ENCODE data around the gene CHST13.

DNA sequence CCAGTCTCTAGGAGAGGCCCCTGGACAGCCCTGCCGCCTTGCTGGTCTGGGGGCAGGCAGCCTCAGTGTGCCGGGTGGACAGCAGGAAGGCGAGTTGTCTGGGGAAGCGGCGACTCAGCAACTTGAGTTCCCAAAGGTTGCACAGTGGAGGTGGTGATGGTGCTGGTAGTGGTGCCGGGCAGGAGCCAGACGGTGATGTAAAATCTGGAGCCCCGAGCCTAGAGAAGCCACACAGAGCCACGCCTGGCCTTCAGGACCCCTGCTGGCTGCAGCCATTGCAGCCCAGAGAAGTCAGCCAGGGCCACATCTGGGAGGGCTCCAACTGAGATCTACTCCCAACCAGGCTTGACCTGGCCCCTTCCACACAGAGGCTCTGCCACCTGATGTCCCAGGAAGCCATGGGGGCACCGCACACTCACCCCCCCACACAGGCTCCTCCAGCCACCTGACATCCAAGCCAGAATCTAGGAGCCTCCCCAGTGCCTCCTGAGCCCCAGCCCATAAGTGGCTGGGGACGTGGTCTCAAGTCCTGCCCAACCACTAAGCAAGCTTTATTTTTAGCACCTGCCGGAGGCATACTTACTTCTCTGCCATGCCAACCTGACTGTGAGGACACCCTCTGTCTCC, 26.0 kb downstream of the CHST13 start:
- TF ChIP-seq, protein P1, sequence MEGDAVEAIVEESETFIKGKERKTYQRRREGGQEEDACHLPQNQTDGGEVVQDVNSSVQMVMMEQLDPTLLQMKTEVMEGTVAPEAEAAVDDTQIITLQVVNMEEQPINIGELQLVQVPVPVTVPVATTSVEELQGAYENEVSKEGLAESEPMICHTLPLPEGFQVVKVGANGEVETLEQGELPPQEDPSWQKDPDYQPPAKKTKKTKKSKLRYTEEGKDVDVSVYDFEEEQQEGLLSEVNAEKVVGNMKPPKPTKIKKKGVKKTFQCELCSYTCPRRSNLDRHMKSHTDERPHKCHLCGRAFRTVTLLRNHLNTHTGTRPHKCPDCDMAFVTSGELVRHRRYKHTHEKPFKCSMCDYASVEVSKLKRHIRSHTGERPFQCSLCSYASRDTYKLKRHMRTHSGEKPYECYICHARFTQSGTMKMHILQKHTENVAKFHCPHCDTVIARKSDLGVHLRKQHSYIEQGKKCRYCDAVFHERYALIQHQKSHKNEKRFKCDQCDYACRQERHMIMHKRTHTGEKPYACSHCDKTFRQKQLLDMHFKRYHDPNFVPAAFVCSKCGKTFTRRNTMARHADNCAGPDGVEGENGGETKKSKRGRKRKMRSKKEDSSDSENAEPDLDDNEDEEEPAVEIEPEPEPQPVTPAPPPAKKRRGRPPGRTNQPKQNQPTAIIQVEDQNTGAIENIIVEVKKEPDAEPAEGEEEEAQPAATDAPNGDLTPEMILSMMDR (IDR thresholded peaks at IDR 0.05; ENCODE audit: extremely low read depth in 1 of 2, insufficient read depth in 1 of 2, low read depth in 1 of 2, low read length in 2 of 2): no peak
- TF ChIP-seq POLR2A (IDR thresholded peaks at IDR 0.05; ENCODE audit: low read depth, low read length): no peak
- no peak for TF ChIP-seq EZH2 (IDR thresholded peaks at IDR 0.05; ENCODE audit: borderline replicate concordance, low read depth, low read length, severe bottlenecking)
- TF ChIP-seq, protein P2, sequence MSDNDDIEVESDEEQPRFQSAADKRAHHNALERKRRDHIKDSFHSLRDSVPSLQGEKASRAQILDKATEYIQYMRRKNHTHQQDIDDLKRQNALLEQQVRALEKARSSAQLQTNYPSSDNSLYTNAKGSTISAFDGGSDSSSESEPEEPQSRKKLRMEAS (IDR thresholded peaks at IDR 0.05; ENCODE audit: insufficient read depth, insufficient read length): no peak
- TF ChIP-seq MYC (IDR thresholded peaks at IDR 0.05; ENCODE audit: low read depth, low read length): no peak

Data from endothelial cell of umbilical vein (primary cell).